ENCODE measurements around the gene NTM. TPM values are rescaled to one million over a fixed set of nuclear protein-coding genes. Genes with fewer than 3 reads are reported as not detected.

NTM gene
- total and polyA plus RNA-seq, 2 experiments from 2014 or later = 25.9 to 49.0 TPM

- H3K9me2 ChIP-seq (ENCODE audit: insufficient read depth) = no peaks in the 10 kb centered on the region
- no peak overlapping the region for H3K4me2 ChIP-seq (ENCODE audit: unreplicated experiment)
- H3K27ac ChIP-seq = no peak overlapping the region
- peaks cover 5% of the 10 kb centered on the region for H3K9me3 ChIP-seq (ENCODE audit: low read depth)
- H3K27me3 ChIP-seq (replicated peaks; ENCODE audit: insufficient read depth) = no peaks in the 10 kb centered on the region
- DNase-seq = no peak
- no peaks in the 10 kb centered on the region for H3K4me1 ChIP-seq (ENCODE audit: insufficient read depth)
- no peaks in the 10 kb centered on the region for H3F3A ChIP-seq (ENCODE audit: insufficient read depth)
- in situ Hi-C loops (cut with MboI) = no loop called here
- H3K9ac ChIP-seq = no peak overlapping the region
- TF ChIP-seq EZH2phosphoT487 (IDR thresholded peaks at IDR 0.05; ENCODE audit: insufficient read depth, low read depth) = no peak
- H3K79me2 ChIP-seq (ENCODE audit: insufficient read depth) = no peaks in the 10 kb centered on the region
- no peaks in the 10 kb centered on the region for H3K36me3 ChIP-seq (ENCODE audit: low read depth)
- WGBS, 2 experiments (ENCODE audit: low coverage in 1 of 2, low lambda C conversion rate in 2 of 2, missing lambda C conversion rate in 2 of 2) = 65 to 67% methylated on average over 2 of the region's 2 CpGs
- no peaks in the 10 kb centered on the region for H4K20me1 ChIP-seq (ENCODE audit: insufficient read depth)
- H3K4me3 ChIP-seq = no peak overlapping the region
- H2AFZ ChIP-seq = no peak overlapping the region
Measured at GRCh38 chr11:131704682-131705081, 334.3 kb downstream of the NTM start.

DNA sequence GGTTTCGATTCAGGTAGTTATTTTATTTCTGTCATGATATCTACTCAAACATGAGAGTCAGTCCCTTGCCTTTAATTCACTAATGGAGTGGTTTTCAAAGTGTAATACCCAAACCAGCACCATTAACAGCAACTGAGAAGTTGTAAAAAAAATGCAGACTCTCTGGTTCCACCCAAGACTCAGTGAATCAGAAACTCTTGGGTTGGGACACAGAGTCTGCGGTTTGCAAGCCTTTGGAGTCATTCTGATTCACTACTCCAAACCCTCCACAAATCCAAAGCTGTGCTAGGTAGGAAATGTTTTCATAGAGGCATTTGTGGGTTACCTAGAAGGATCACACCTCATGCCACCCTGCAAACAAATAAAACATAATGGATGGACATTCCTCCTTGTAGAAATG, 340.1 kb downstream of the NTM start:
- TF ChIP-seq EZH2 (IDR thresholded peaks at IDR 0.05; ENCODE audit: insufficient read depth, poor library complexity, severe bottlenecking) = no peak
- no peak for TF ChIP-seq EZH2phosphoT487 (IDR thresholded peaks at IDR 0.05; ENCODE audit: insufficient read depth, low read depth)
- Histone ChIP-seq H3K27me3 (replicated peaks; ENCODE audit: insufficient read depth) (no peaks in the 10 kb centered on the region; the same call in 1 of the 2 replicates), H3K79me2 (ENCODE audit: insufficient read depth) (no peaks in the 10 kb centered on the region), H3K4me2 (ENCODE audit: unreplicated experiment) (no peak overlapping the region), H2AFZ (no peak overlapping the region), H3K36me3 (ENCODE audit: low read depth) (no peaks in the 10 kb centered on the region), H3F3A (ENCODE audit: insufficient read depth) (peaks cover 8% of the 10 kb centered on the region; the same call in 1 of the 2 replicates), H3K27ac (no peak overlapping the region), H3K9me3 (ENCODE audit: low read depth) (no peaks in the 10 kb centered on the region), H3K4me3 (no peak overlapping the region), H4K20me1 (ENCODE audit: insufficient read depth) (no peaks in the 10 kb centered on the region), H3K9ac (no peak overlapping the region), H3K9me2 (ENCODE audit: insufficient read depth) (no peaks in the 10 kb centered on the region), H3K4me1 (ENCODE audit: insufficient read depth) (peaks cover 4% of the 10 kb centered on the region)
- DNase-seq = peak; percentile 75
- WGBS, 2 experiments (ENCODE audit: low coverage in 1 of 2, low lambda C conversion rate in 2 of 2, missing lambda C conversion rate in 2 of 2) = 57 to 60% methylated on average over 2 of the region's 2 CpGs
- in situ Hi-C loops (cut with MboI) = no loop called here

- Histone ChIP-seq H3K27me3 (replicated peaks; ENCODE audit: insufficient read depth) (no peaks in the 10 kb centered on the region; the same call in 1 of the 2 replicates), H3K4me2 (ENCODE audit: unreplicated experiment) (no peak overlapping the region), H3F3A (ENCODE audit: insufficient read depth) (peaks cover 8% of the 10 kb centered on the region; the same call in 1 of the 2 replicates), H4K20me1 (ENCODE audit: insufficient read depth) (no peaks in the 10 kb centered on the region), H3K79me2 (ENCODE audit: insufficient read depth) (no peaks in the 10 kb centered on the region), H3K27ac (no peak overlapping the region), H3K36me3 (ENCODE audit: low read depth) (no peaks in the 10 kb centered on the region), H3K9ac (no peak overlapping the region), H2AFZ (no peak overlapping the region), H3K9me2 (ENCODE audit: insufficient read depth) (no peaks in the 10 kb centered on the region), H3K4me3 (no peak overlapping the region), H3K9me3 (ENCODE audit: low read depth) (no peaks in the 10 kb centered on the region), H3K4me1 (ENCODE audit: insufficient read depth) (peaks cover 4% of the 10 kb centered on the region)
- DNase-seq = no peak
- in situ Hi-C loops (cut with MboI) = no loop called here
- 64 to 65% methylated on average over 5 of the region's 5 CpGs for WGBS, 2 experiments (ENCODE audit: low coverage in 1 of 2, low lambda C conversion rate in 2 of 2, missing lambda C conversion rate in 2 of 2)
- no peak for TF ChIP-seq EZH2phosphoT487 (IDR thresholded peaks at IDR 0.05; ENCODE audit: insufficient read depth, low read depth)
- no peak for TF ChIP-seq EZH2 (IDR thresholded peaks at IDR 0.05; ENCODE audit: insufficient read depth, poor library complexity, severe bottlenecking)
Measured at GRCh38 chr11:131712897-131713296, 342.5 kb downstream of the NTM start.

DNA sequence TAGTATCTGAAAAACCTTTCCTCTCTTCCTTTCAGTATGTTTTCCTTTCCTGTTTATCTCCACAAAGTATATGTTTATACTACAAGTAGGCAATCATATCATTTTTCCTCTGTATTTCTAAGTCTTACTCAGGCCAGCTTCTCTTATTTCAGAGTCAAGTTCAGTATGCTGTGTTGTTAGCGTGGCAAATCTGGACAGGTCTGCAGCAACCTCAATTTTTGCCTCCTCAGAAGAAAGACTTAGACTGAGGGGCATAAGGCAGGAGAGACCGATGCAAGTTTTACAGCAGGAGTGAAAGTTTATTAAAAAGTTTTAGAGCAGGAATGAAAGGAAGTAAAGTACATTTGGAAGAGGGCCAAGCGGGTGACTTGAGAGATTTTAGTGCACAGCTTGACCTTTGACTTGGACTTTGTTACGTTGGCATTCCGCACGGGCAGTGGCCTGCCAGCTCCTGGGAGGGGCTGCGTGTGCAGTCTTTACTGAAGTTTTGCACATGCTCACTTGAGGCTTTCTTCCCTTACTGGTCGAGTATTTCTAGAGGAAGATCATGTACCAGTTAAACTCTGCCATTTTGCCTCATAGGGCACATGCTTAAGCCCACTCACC, 343.2 kb downstream of the NTM start:
- H3K9ac ChIP-seq = no peak overlapping the region
- peaks cover 4% of the 10 kb centered on the region for H3K4me1 ChIP-seq (ENCODE audit: insufficient read depth)
- peaks cover 8% of the 10 kb centered on the region; the same call in 1 of the 2 replicates for H3F3A ChIP-seq (ENCODE audit: insufficient read depth)
- no peak overlapping the region for H3K4me3 ChIP-seq
- H3K36me3 ChIP-seq (ENCODE audit: low read depth) = no peaks in the 10 kb centered on the region
- TF ChIP-seq EZH2 (IDR thresholded peaks at IDR 0.05; ENCODE audit: insufficient read depth, poor library complexity, severe bottlenecking) (no peak), EZH2phosphoT487 (IDR thresholded peaks at IDR 0.05; ENCODE audit: insufficient read depth, low read depth) (no peak)
- H3K79me2 ChIP-seq (ENCODE audit: insufficient read depth) = no peaks in the 10 kb centered on the region
- no peaks in the 10 kb centered on the region for H4K20me1 ChIP-seq (ENCODE audit: insufficient read depth)
- H3K9me2 ChIP-seq (ENCODE audit: insufficient read depth) = no peaks in the 10 kb centered on the region
- H3K27me3 ChIP-seq (replicated peaks; ENCODE audit: insufficient read depth) = peaks cover 5% of the 10 kb centered on the region; the same call in 1 of the 2 replicates
- no peaks in the 10 kb centered on the region for H3K9me3 ChIP-seq (ENCODE audit: low read depth)
- no peak overlapping the region for H3K4me2 ChIP-seq (ENCODE audit: unreplicated experiment)
- H3K27ac ChIP-seq = no peak overlapping the region
- no peak overlapping the region for H2AFZ ChIP-seq
- in situ Hi-C loops (cut with MboI) = no loop called here
- WGBS, 2 experiments (ENCODE audit: low coverage in 1 of 2, low lambda C conversion rate in 2 of 2, missing lambda C conversion rate in 2 of 2) = 66 to 69% methylated on average over 8 of the region's 8 CpGs
- no peak for DNase-seq

Data from GM23248 (cell line).